Gastroesophageal sphincter (tissue), 3 donors: ENCODE measurements around the gene MRPL38.

Experiments
- CTCF ChIP-seq, 4 experiments: fragments of 200-600 bp in 2 of 4; fragments of 450-650 bp in 2 of 4; sonication (generic) in 1 of 4; IDR thresholded peaks; one replicate each; pipeline ENCODE4 v1.5.1; 2017 to 2019; ENCODE audit warnings: antibody characterized with exemption in 4 of 4, mild to moderate bottlenecking in 2 of 4, moderate library complexity in 2 of 4
- EP300 ChIP-seq: sonication (generic); formaldehyde crosslinking; IDR thresholded peaks from one replicate; pipeline ENCODE4 v1.6.1; 2017; ENCODE audit warnings: antibody characterized with exemption, mild to moderate bottlenecking
- POLR2A ChIP-seq, 2 donors: fragments of 450-650 bp; IDR thresholded peaks; one replicate each; pipeline ENCODE4 v1.6.1; 2017; ENCODE audit warnings: antibody characterized with exemption in 2 of 2, mild to moderate bottlenecking in 2 of 2, moderate library complexity in 1 of 2
- POLR2AphosphoS5 ChIP-seq: sonication (generic); formaldehyde crosslinking; IDR thresholded peaks from one replicate; pipeline ENCODE4 v1.6.1; 2017; ENCODE audit warnings: antibody characterized with exemption

GRCh38 chr17:75913537-75914210, 9.0 kb upstream of the MRPL38 start:
- TF ChIP-seq CTCF (IDR thresholded peaks at IDR 0.05) (no peak), POLR2A (IDR thresholded peaks at IDR 0.05) (no peak), EP300 (no peak), POLR2AphosphoS5 (no peak)
